NCI-H1048 (cell line): ENCODE data around the gene FRMPD4.

Experiments
- DNase-seq: peaks from one replicate; lab custom pipeline; 2025; lab: John Stamatoyannopoulos, UW

Gene FRMPD4

GRCh38 chrX:12210971-12211370 is 72.7 kb downstream of the FRMPD4 start:
- DNase-seq, result no peak

- DNase-seq, result no peak
Measured at GRCh38 chrX:12223650-12224049, 85.4 kb downstream of the FRMPD4 start.

- no peak for DNase-seq
Measured at GRCh38 chrX:12225107-12225506, 86.8 kb downstream of the FRMPD4 start.

- no peak for DNase-seq
Measured at GRCh38 chrX:12227412-12228041, 89.3 kb downstream of the FRMPD4 start.

GRCh38 chrX:12228862-12229261 is 90.6 kb downstream of the FRMPD4 start:
- no peak for DNase-seq

- no peak for DNase-seq
Measured at GRCh38 chrX:12229986-12230385, 91.7 kb downstream of the FRMPD4 start.

GRCh38 chrX:12234534-12235329 is 96.5 kb downstream of the FRMPD4 start:
- DNase-seq, result no peak

- no peak for DNase-seq
Measured at GRCh38 chrX:12236156-12236555, 97.9 kb downstream of the FRMPD4 start.

GRCh38 chrX:12237131-12237530 is 98.9 kb downstream of the FRMPD4 start:
- no peak for DNase-seq

GRCh38 chrX:12237771-12238170 is 99.5 kb downstream of the FRMPD4 start:
- DNase-seq, result no peak

- DNase-seq, result no peak
Measured at GRCh38 chrX:12239356-12240082, 101.2 kb downstream of the FRMPD4 start.

- DNase-seq, result no peak
Measured at GRCh38 chrX:12240491-12240890, 102.2 kb downstream of the FRMPD4 start.

- DNase-seq, result no peak
Measured at GRCh38 chrX:12241026-12241425, 102.8 kb downstream of the FRMPD4 start.

GRCh38 chrX:12245650-12246645 is 107.7 kb downstream of the FRMPD4 start:
- no peak for DNase-seq

- no peak for DNase-seq
Measured at GRCh38 chrX:12249997-12250396, 111.7 kb downstream of the FRMPD4 start.

- DNase-seq, result no peak
Measured at GRCh38 chrX:12263211-12263610, 124.9 kb downstream of the FRMPD4 start.

- no peak for DNase-seq
Measured at GRCh38 chrX:12269484-12269883, 131.2 kb downstream of the FRMPD4 start.

GRCh38 chrX:12278151-12278550 is 139.9 kb downstream of the FRMPD4 start:
- DNase-seq, result no peak

GRCh38 chrX:12282991-12283390 is 144.7 kb downstream of the FRMPD4 start:
- no peak for DNase-seq

- no peak for DNase-seq
Measured at GRCh38 chrX:12292996-12293765, 154.9 kb downstream of the FRMPD4 start.

GRCh38 chrX:12297353-12297752 is 159.1 kb downstream of the FRMPD4 start:
- DNase-seq, result no peak
